Neural cell (in vitro differentiated cells): ENCODE data around the gene NOP14. TPM values are rescaled to one million over a fixed set of nuclear protein-coding genes. Genes with fewer than 3 reads are reported as not detected.
A peak's percentile ranks its signal among the peaks of the same experiment; 100 is the strongest.

Source experiments
- H2AFZ ChIP-seq: fragments of 200-600, 300-800 bp; sonication (generic), shearing (Covaris generic); 2 replicates; pipeline ENCODE4 v1.6.0; 2014; ENCODE audit warnings: low read depth, mild to moderate bottlenecking, antibody characterized with exemption, low read length, moderate library complexity
- H3F3A ChIP-seq: fragments of 200-600 bp; shearing (Covaris generic); 2 replicates; pipeline ENCODE4 v1.6.1; 2016; ENCODE audit warnings: mild to moderate bottlenecking, moderate library complexity, mixed read lengths, antibody characterized with exemption, low read length; ENCODE audit not compliant: insufficient read depth, poor library complexity, severe bottlenecking
- H3K27ac ChIP-seq: fragments of 200-600, 300-800 bp; sonication (generic), shearing (Covaris generic); 2 replicates; pipeline ENCODE4 v1.5.1; 2014; ENCODE audit warnings: mild to moderate bottlenecking, low read length, moderate library complexity
- H3K27me3 ChIP-seq: fragments of 300-800, 200-600 bp; sonication (generic), shearing (Covaris generic); 2 replicates; pipeline ENCODE4 v1.6.0; 2014; ENCODE audit warnings: mild to moderate bottlenecking, low read depth, low read length, moderate library complexity; ENCODE audit not compliant: insufficient read depth
- H3K36me3 ChIP-seq: fragments of 300-800, 200-600 bp; sonication (generic), shearing (Covaris generic); 2 replicates; pipeline ENCODE4 v1.5.1; 2014; ENCODE audit warnings: mild to moderate bottlenecking, antibody characterized with exemption, low read length, moderate library complexity; ENCODE audit not compliant: insufficient read depth
- H3K4me2 ChIP-seq: fragments of 300-800, 200-600 bp; sonication (generic), shearing (Covaris generic); 2 replicates; pipeline ENCODE4 v1.6.0; 2014; ENCODE audit warnings: mild to moderate bottlenecking, low read length
- H3K4me3 ChIP-seq: fragments of 300-800, 200-600 bp; sonication (generic), shearing (Covaris generic); 2 replicates; pipeline ENCODE4 v1.5.1; 2014; ENCODE audit warnings: mild to moderate bottlenecking, low read length, moderate library complexity
- H3K79me2 ChIP-seq: fragments of 200-600 bp; shearing (Covaris generic); replicated peaks from 2 replicates; pipeline ENCODE4 v1.6.0; 2014; ENCODE audit warnings: mild to moderate bottlenecking, low read length, moderate library complexity; ENCODE audit not compliant: insufficient read depth
- H3K9ac ChIP-seq: fragments of 300-800, 200-600 bp; sonication (generic), shearing (Covaris generic); 2 replicates; pipeline ENCODE4 v1.6.1; 2016; ENCODE audit warnings: mild to moderate bottlenecking, low read length, mixed read lengths
- H3K9me2 ChIP-seq: fragments of 200-600 bp; shearing (Covaris generic); 2 replicates; pipeline ENCODE4 v1.6.1; 2016; ENCODE audit warnings: mild to moderate bottlenecking, low read length, mixed read lengths; ENCODE audit not compliant: insufficient read depth
- H3K9me3 ChIP-seq: fragments of 200-600, 300-800 bp; sonication (generic), shearing (Covaris generic); 2 replicates; pipeline ENCODE4 v1.6.1; 2016; ENCODE audit warnings: mild to moderate bottlenecking, mixed run types, low read length, moderate library complexity, mixed read lengths
- H4K20me1 ChIP-seq: fragments of 200-600 bp; shearing (Covaris generic); 2 replicates; pipeline ENCODE4 v1.6.1; 2016; ENCODE audit warnings: mild to moderate bottlenecking, mixed run types; ENCODE audit not compliant: insufficient read depth
- CTCF ChIP-seq: fragments of 450-650 bp; IDR thresholded peaks from 2 replicates; pipeline ENCODE4 v1.5.1; 2014; ENCODE audit warnings: antibody characterized with exemption, mild to moderate bottlenecking, moderate library complexity; ENCODE audit not compliant: poor library complexity, severe bottlenecking
- EP300 ChIP-seq: fragments of 450-650 bp; conservative IDR thresholded peaks from 2 replicates; pipeline ENCODE4 v1.6.1; 2014; ENCODE audit warnings: antibody characterized with exemption, mild to moderate bottlenecking, moderate library complexity; ENCODE audit not compliant: poor library complexity, severe bottlenecking
- EZH2 ChIP-seq: fragments of 200-600, 300-800 bp; shearing (Covaris generic), sonication (generic); IDR thresholded peaks from 2 replicates; pipeline ENCODE4 v1.6.1; 2014; ENCODE audit warnings: antibody characterized with exemption, low read length, borderline replicate concordance, mild to moderate bottlenecking; ENCODE audit not compliant: insufficient read depth, poor library complexity, severe bottlenecking
- MXI1 ChIP-seq: fragments of 450-650 bp; conservative IDR thresholded peaks from 2 replicates; pipeline ENCODE4 v1.6.1; 2014; ENCODE audit warnings: antibody characterized with exemption, mild to moderate bottlenecking; ENCODE audit not compliant: poor library complexity, severe bottlenecking
- POLR2AphosphoS5 ChIP-seq: IDR thresholded peaks from 2 replicates; pipeline ENCODE4 v1.6.1; 2012
- RAD21 ChIP-seq: fragments of 450-650 bp; conservative IDR thresholded peaks from 2 replicates; pipeline ENCODE4 v1.6.1; 2014; ENCODE audit warnings: antibody characterized with exemption, mild to moderate bottlenecking, moderate library complexity
- REST ChIP-seq: IDR thresholded peaks from 2 replicates; pipeline ENCODE4 v1.6.1; 2012; ENCODE audit warnings: borderline replicate concordance
- SMC3 ChIP-seq: fragments of 450-650 bp; conservative IDR thresholded peaks from 2 replicates; pipeline ENCODE4 v1.6.1; 2014; ENCODE audit warnings: antibody characterized with exemption, mild to moderate bottlenecking, moderate library complexity; ENCODE audit not compliant: poor library complexity
- TAF1 ChIP-seq: IDR thresholded peaks from 2 replicates; pipeline ENCODE4 v1.6.1; 2012; ENCODE audit warnings: low read depth
- polyA plus RNA-seq: library from polyadenylated mRNA; depleted of rRNA; stranded (reverse); fragments of >200 nt; gene quantifications from 2 replicates; pipeline ENCODE4 v1.2.3, GENCODE V29; 2014

The NOP14 gene
- polyA plus RNA-seq, 1 donor from 2014 or later = 6.3 TPM

- TF ChIP-seq TAF1 = no peak
- no peak for TF ChIP-seq MXI1
- no peak for TF ChIP-seq CTCF
- no peak for TF ChIP-seq POLR2AphosphoS5
- no peak for TF ChIP-seq EZH2
- TF ChIP-seq REST = no peak
- no peak for TF ChIP-seq EP300
- no peak for TF ChIP-seq SMC3
- TF ChIP-seq RAD21 = no peak
- H2AFZ ChIP-seq = no peak overlapping the region
- no peaks in the 10 kb centered on the region for H3K27me3 ChIP-seq
- no peak overlapping the region for H3K4me2 ChIP-seq
- no peak overlapping the region for H3K9ac ChIP-seq
- H4K20me1 ChIP-seq = no peaks in the 10 kb centered on the region
- H3K9me3 ChIP-seq = no peaks in the 10 kb centered on the region
- no peaks in the 10 kb centered on the region for H3K9me2 ChIP-seq
- no peaks in the 10 kb centered on the region for H3K79me2 ChIP-seq
- no peak overlapping the region for H3K4me3 ChIP-seq
- H3K36me3 ChIP-seq = peaks cover 6% of the 10 kb centered on the region
- H3F3A ChIP-seq = no peaks in the 10 kb centered on the region
- no peak overlapping the region for H3K27ac ChIP-seq
These were observed 13.5 kb downstream of the NOP14 start for GRCh38 chr4:2949782-2950125.

GRCh38 chr4:2948895-2949781, 14.1 kb downstream of the NOP14 start:
- TF ChIP-seq MXI1 (no peak), SMC3 (peak; percentile 33)
- no peak overlapping the region for H3K27ac ChIP-seq

More at GRCh38 chr4:2948895-2949781, 14.1 kb downstream of the NOP14 start:
- Histone ChIP-seq H3K9ac (no peak overlapping the region), H2AFZ (no peak overlapping the region), H3K9me2 (no peaks in the 10 kb centered on the region), H3K4me2 (no peak overlapping the region), H3K4me3 (no peak overlapping the region), H3K9me3 (no peaks in the 10 kb centered on the region), H3K36me3 (peaks cover 6% of the 10 kb centered on the region), H3F3A (no peaks in the 10 kb centered on the region), H3K27me3 (no peaks in the 10 kb centered on the region), H4K20me1 (no peaks in the 10 kb centered on the region), H3K79me2 (no peaks in the 10 kb centered on the region)
